Keratinocyte (primary cell): Measurements from ENCODE around the gene NRG3. TPM values are rescaled to one million over a fixed set of nuclear protein-coding genes. Genes with fewer than 3 reads are reported as not detected.

Experiments used
- DNase-seq: peaks from one replicate; pipeline ENCODE4 v3.0.0-alpha.2; 2011; ENCODE audit warnings: low read depth, missing footprints, low spot score
- FAIRE-seq: peaks from 2 replicates; lab custom pipeline; 2011; peaks lifted over from hg19 to GRCh38; lab: Jason Lieb, UNC
- H2AFZ ChIP-seq: 2 replicates; pipeline ENCODE4 v1.6.0; 2012; ENCODE audit warnings: low read length, control low read depth, inconsistent platforms; ENCODE audit not compliant: control insufficient read depth
- H3K27ac ChIP-seq: 2 replicates; pipeline ENCODE4 v1.5.1; 2011; ENCODE audit warnings: low read length; ENCODE audit not compliant: control insufficient read depth, insufficient read depth
- H3K27me3 ChIP-seq: 3 replicates; pipeline ENCODE4 v1.6.0; 2011; ENCODE audit warnings: low read length; ENCODE audit not compliant: control insufficient read depth, insufficient read depth; ENCODE audit errors: extremely low read depth
- H3K36me3 ChIP-seq, 2 experiments: 2 replicates in 1 of 2; 3 replicates in 1 of 2; pipeline ENCODE4 v1.5.1; 2011; ENCODE audit warnings: low read length in 2 of 2, mild to moderate bottlenecking in 1 of 2; ENCODE audit not compliant: control insufficient read depth in 2 of 2, insufficient read depth in 2 of 2; ENCODE audit errors: extremely low read depth in 1 of 2
- H3K4me1 ChIP-seq: 3 replicates; pipeline ENCODE4 v1.5.1; 2011; ENCODE audit warnings: low read length; ENCODE audit not compliant: control insufficient read depth, insufficient read depth; ENCODE audit errors: extremely low read depth
- H3K4me2 ChIP-seq: 3 replicates; pipeline ENCODE4 v1.6.0; 2011; ENCODE audit warnings: low read depth, low read length; ENCODE audit not compliant: control insufficient read depth, insufficient read depth; ENCODE audit errors: extremely low read depth
- H3K4me3 ChIP-seq, 3 experiments: fragments of 200-600 bp in 1 of 3; sonication (generic) in 1 of 3; 2 replicates in 2 of 3; 3 replicates in 1 of 3; pipeline ENCODE4 v1.5.1; 2011 to 2016; ENCODE audit warnings: low read length in 3 of 3, mild to moderate bottlenecking in 3 of 3, control low read depth in 2 of 3, inconsistent platforms in 1 of 3, low read depth in 1 of 3, mixed read lengths in 1 of 3, mixed run types in 1 of 3, moderate library complexity in 1 of 3; ENCODE audit not compliant: control insufficient read depth in 2 of 3, insufficient read depth in 2 of 3; ENCODE audit errors: extremely low read depth in 1 of 3
- H3K79me2 ChIP-seq: 2 replicates; pipeline ENCODE4 v1.6.0; 2012; ENCODE audit warnings: low read length; ENCODE audit not compliant: control insufficient read depth, insufficient read depth
- H3K9ac ChIP-seq: 3 replicates; pipeline ENCODE4 v1.6.0; 2011; ENCODE audit warnings: low read length; ENCODE audit not compliant: control insufficient read depth, insufficient read depth; ENCODE audit errors: extremely low read depth
- H3K9me1 ChIP-seq: 3 replicates; pipeline ENCODE4 v1.6.0; 2011; ENCODE audit warnings: low read length; ENCODE audit not compliant: control insufficient read depth, insufficient read depth; ENCODE audit errors: extremely low read depth
- H3K9me3 ChIP-seq: 2 replicates; pipeline ENCODE4 v1.5.1; 2012; ENCODE audit warnings: low read depth, low read length; ENCODE audit not compliant: control insufficient read depth
- H4K20me1 ChIP-seq: 3 replicates; pipeline ENCODE4 v1.6.0; 2011; ENCODE audit warnings: low read length; ENCODE audit not compliant: control insufficient read depth, insufficient read depth; ENCODE audit errors: extremely low read depth
- EZH2 ChIP-seq: IDR thresholded peaks from one replicate; pipeline ENCODE4 v1.6.1; 2012; ENCODE audit warnings: inconsistent platforms, mild to moderate bottlenecking, low read length, moderate library complexity
- dilution Hi-C: fragments of 300-500 bp; cut with MboI; formaldehyde crosslinking; loops from one replicate; pipeline ENCODE4 v1.7.0; 2020; ENCODE audit warnings: low sequenced_read_pairs; ENCODE audit not compliant: extremely low pct_ligation_motif_present
- polyA plus RNA-seq, 5 experiments: library from polyadenylated mRNA; depleted of rRNA in 3 of 5; stranded (reverse) in 3 of 5; stranded (forward) in 1 of 5; unstranded in 1 of 5; fragments of >200 nt; gene quantifications; 1 replicate in 1 of 5; 2 replicates in 3 of 5; 3 replicates in 1 of 5; pipeline versions ENCODE4 v1.2.1 to v1.2.3, GENCODE V29; 2011 to 2012; ENCODE audit warnings: missing spikeins in 2 of 5, low read depth in 1 of 5, low replicate concordance in 1 of 5
- TF ChIP-seq, protein P1 (sequence below), 3 experiments: IDR thresholded peaks in 1 of 3; conservative IDR thresholded peaks in 1 of 3; optimal IDR thresholded peaks in 1 of 3; 2 replicates in 2 of 3; 3 replicates in 1 of 3; pipeline versions ENCODE3 to v1.5.1; 2011; ENCODE audit warnings: low read length in 3 of 3, mild to moderate bottlenecking in 3 of 3, moderate library complexity in 2 of 3, control low read depth in 1 of 3, inconsistent platforms in 1 of 3; ENCODE audit not compliant: insufficient read depth in 2 of 3; ENCODE audit errors: extremely low read depth in 1 of 3

Gene NRG3
- polyA plus RNA-seq, 1 donor (not counting 4 experiments of a cell fraction or from before 2014, with no cell fraction given) = not detected

DNA sequence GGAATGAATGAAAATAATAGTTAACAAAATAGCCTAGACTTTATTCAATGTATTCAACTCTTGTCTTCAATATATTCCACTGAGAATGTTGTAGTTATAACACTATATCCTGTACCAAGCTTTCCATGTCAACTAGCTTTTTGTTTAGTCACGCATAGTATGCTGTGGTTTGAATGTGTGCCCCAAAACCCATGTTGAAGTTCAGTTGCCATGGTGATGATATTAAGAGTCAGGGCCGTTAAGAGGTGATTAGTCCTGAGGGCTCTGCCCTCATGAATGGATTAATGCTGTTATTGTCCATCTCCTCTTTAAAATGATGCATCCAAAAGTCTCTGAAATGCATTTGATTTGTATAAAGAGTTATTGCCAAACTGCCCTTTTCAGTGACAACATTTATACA lies 887.6 kb downstream of the NRG3 start:
- Histone ChIP-seq H2AFZ (no peak overlapping the region), H3K27me3 (no peaks in the 10 kb centered on the region), H3K4me2 (no peak overlapping the region), H3K9me3 (no peaks in the 10 kb centered on the region), H4K20me1 (no peaks in the 10 kb centered on the region), H3K4me1 (no peaks in the 10 kb centered on the region), H3K4me3 (no peak overlapping the region), H3K79me2 (no peaks in the 10 kb centered on the region), H3K9me1 (no peaks in the 10 kb centered on the region), H3K27ac (no peak overlapping the region), H3K36me3 (no peaks in the 10 kb centered on the region), H3K9ac (no peak overlapping the region)
- FAIRE-seq = no peak
- TF ChIP-seq EZH2 = no peak
- TF ChIP-seq, protein P1, sequence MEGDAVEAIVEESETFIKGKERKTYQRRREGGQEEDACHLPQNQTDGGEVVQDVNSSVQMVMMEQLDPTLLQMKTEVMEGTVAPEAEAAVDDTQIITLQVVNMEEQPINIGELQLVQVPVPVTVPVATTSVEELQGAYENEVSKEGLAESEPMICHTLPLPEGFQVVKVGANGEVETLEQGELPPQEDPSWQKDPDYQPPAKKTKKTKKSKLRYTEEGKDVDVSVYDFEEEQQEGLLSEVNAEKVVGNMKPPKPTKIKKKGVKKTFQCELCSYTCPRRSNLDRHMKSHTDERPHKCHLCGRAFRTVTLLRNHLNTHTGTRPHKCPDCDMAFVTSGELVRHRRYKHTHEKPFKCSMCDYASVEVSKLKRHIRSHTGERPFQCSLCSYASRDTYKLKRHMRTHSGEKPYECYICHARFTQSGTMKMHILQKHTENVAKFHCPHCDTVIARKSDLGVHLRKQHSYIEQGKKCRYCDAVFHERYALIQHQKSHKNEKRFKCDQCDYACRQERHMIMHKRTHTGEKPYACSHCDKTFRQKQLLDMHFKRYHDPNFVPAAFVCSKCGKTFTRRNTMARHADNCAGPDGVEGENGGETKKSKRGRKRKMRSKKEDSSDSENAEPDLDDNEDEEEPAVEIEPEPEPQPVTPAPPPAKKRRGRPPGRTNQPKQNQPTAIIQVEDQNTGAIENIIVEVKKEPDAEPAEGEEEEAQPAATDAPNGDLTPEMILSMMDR (optimal IDR thresholded peaks at IDR 0.05 in 1 of 3, IDR thresholded peaks at IDR 0.05 in 1 of 3, conservative IDR thresholded peaks at IDR 0.05 in 1 of 3; ENCODE audit: extremely low read depth in 1 of 3, insufficient read depth in 2 of 3, low read length in 3 of 3) = no peak
- dilution Hi-C loops = no loop called here
- no peak for DNase-seq

DNA sequence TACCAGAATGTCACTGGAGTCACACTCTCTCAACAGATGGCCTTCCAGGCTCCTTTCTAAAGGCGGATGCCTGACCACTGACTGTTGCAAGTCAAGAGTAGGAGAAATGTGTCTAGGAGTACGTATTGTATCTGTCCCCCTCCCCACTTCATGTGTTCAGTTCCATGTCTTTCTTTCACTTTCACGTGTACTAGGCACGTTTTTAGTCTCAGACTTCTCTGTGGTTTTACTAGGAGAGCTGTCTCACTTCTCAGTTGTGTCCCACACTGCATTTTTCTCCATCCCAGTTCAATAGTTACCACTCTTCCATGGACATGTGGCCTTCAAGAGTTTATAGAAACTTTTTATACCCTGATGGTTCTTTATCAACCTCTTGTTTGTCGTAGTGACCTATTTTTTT lies 893.0 kb downstream of the NRG3 start:
- Histone ChIP-seq H3K4me2 (no peak overlapping the region), H3K9me1 (no peaks in the 10 kb centered on the region), H3K4me3 (no peak overlapping the region), H2AFZ (no peak overlapping the region), H3K27ac (no peak overlapping the region), H3K36me3 (no peaks in the 10 kb centered on the region), H3K9ac (no peak overlapping the region), H3K4me1 (no peaks in the 10 kb centered on the region), H3K79me2 (no peaks in the 10 kb centered on the region), H3K9me3 (no peaks in the 10 kb centered on the region), H3K27me3 (no peaks in the 10 kb centered on the region), H4K20me1 (no peaks in the 10 kb centered on the region)
- no peak for FAIRE-seq
- dilution Hi-C loops = no loop called here
- DNase-seq = no peak
- TF ChIP-seq EZH2 = no peak
- TF ChIP-seq, protein P1 (optimal IDR thresholded peaks at IDR 0.05 in 1 of 3, IDR thresholded peaks at IDR 0.05 in 1 of 3, conservative IDR thresholded peaks at IDR 0.05 in 1 of 3; ENCODE audit: extremely low read depth in 1 of 3, insufficient read depth in 2 of 3, low read length in 3 of 3) = no peak
